Left renal pelvis (tissue), 4 donors: ENCODE measurements around the gene ACTRT2. TPM values are rescaled to one million over a fixed set of nuclear protein-coding genes. Genes with fewer than 3 reads are reported as not detected.
A peak's percentile ranks its signal among the peaks of the same experiment; 100 is the strongest.

Experiments
- DNase-seq, 4 donors: peaks; one replicate each; pipeline ENCODE4 v3.0.0-alpha.2; 2013; ENCODE audit warnings: low read depth in 4 of 4, low spot score in 3 of 4
- polyA plus RNA-seq, 4 donors: library from polyadenylated mRNA; unstranded; fragments of 120-200 nt; gene quantifications; one replicate each; pipeline ENCODE4 v1.2.1, GENCODE V29; 2013; ENCODE audit not compliant: insufficient read length in 4 of 4

Gene ACTRT2
- polyA plus RNA-seq, 4 donors, result not detected

DNA sequence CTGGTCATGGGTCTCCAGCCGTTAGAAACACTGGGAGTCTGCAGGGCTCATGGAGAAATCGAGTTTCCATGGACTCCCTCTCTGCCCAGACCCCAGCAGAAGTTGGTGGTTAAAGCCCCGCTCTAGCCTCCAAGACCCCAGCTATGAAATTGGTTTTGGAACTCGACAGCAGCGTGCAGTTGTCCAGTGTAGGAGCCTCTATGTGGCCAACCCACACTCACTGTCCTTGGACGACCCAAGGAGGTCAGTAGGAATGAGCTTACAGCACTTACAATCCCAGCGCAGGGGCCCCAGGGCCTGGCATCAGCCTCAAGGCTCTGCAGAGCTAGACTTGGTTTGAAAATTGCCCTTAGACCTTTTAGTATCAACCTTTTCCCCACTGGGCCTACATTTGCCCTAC lies 44.5 kb downstream of the ACTRT2 start:
- no peak for DNase-seq

DNA sequence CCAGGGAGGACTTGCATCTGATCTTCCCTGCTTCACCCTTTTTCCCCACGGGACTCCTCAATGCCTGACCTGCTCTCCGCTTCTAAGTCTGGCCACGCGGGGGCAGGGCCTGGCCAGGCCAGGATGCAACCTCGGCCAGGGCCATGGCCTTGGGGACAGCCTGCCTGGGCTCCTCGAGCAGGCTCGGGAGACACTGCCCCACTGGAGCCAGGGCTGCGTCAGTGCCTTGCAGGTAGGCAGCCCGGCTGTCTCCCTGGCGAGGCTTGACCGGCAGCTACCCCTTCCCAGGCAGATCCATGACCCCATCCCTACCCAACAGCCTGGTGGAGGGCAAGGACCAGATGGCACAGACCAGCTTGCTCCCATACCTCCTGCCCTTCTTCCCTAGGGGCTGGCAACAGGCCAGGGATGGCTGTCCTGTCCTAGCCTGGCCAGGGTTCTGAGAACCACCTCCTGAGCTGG lies 45.0 kb downstream of the ACTRT2 start:
- DNase-seq, result no peak

DNA sequence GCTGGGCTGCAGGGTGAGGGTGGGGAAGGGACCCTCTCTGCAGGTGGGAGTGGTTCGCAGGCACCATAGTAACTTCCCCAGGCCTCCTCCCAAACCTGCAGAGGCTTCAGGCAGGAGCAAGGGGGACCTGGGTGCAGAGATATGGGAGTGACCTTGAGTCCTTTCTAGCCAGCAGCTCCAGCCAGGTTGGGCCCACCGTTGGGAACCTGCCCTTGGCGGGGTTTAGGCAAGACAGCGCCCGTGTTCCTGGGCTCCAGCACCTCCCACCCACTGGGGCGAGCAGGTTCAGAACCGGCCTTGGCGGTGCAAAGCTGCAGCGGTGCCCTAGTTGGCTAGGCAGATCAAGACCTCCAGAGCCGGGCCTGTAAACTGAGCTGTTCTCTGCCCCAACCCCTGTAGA lies 45.6 kb downstream of the ACTRT2 start:
- no peak for DNase-seq

DNA sequence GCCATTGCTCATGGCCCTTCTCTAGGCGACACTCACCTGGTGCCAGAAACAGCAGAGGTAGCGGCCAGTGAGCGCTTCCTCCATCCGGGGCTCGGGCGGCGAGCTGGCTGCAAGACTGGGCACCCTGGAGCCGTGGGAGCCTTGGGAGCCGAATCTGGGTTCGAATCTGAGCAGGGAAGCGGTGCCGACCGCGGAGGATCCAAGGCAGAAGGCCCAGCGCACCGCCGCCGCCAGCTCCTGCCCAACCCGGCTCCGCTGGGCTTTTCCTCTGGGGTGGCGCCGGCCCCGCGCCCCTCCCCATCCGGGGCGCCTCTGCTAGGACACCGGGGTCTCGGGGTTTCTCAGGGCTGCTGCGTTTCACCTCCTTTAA lies 46.0 kb downstream of the ACTRT2 start:
- DNase-seq, result no peak

- no peak for DNase-seq
These were observed 46.6 kb downstream of the ACTRT2 start for GRCh38 chr1:3067671-3068563.

GRCh38 chr1:3068564-3069431 lies 47.5 kb downstream of the ACTRT2 start, which contains the start of gene PRDM16:
Gene PRDM16, plus strand, starts transcription at chr1:3069203. Its CDS starts 57 bp downstream, at chr1:3069260.
- DNase-seq, result no peak

DNA sequence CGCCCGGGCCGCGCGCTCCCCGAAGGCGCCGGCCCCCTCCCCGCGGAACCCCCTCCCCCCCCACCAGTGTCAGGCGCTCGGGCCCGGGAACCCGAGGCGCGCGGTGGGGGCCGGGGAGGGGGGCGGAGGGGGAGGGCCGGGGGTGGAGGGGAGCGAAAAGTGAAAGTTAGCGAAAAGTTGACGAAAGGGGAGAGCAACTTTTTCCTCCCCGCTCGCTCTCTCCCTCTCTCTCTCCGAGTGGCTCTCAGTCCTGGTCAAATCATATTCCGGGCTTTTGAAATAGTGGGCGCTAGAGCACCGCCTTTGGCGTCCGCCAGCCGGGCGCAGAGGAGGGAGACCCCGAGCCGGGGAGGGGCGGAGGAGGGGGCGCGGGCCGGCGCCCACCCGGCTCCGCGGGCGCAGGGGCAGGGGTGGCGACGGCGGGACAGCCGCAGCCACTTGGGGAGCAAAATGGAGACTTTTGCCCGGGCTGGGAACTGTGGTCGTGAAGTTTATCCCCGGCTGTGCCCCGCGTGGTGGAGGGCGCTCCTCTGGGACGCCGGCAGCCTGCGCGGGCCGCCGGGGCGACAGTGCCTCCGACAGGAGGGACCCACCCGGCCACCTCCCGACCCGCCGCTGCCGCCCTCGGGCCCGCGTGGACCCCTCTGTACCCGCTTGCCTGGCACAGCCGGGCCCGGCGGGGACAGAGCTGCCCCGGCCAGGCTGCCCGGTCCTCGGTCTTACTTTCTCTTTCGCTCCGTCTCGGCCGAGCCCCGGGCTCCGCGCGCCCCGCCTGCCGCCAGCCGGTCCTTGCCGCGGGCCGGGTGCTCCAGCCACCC lies 48.4 kb downstream of the ACTRT2 start:
- peak in 2 of 4 donors; percentile 59 to 70 for DNase-seq

DNA sequence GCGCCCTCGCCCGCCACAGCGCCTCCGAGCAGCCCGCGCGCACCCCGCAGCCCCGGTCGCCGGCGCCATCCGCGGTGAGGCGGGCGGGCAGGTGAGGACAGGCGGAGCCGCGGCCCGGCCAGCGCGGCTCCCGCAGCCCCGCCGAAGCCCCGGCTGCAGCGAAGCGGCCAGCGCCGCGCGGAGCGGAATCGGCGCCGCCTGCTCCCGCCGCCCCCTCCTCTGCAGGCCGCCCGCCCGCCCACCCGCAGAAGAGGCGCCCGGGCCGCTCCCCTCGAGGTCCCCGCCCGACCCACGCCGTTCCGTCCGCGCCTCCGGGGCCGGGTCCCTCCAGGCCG lies 49.0 kb downstream of the ACTRT2 start:
- no peak for DNase-seq

DNA sequence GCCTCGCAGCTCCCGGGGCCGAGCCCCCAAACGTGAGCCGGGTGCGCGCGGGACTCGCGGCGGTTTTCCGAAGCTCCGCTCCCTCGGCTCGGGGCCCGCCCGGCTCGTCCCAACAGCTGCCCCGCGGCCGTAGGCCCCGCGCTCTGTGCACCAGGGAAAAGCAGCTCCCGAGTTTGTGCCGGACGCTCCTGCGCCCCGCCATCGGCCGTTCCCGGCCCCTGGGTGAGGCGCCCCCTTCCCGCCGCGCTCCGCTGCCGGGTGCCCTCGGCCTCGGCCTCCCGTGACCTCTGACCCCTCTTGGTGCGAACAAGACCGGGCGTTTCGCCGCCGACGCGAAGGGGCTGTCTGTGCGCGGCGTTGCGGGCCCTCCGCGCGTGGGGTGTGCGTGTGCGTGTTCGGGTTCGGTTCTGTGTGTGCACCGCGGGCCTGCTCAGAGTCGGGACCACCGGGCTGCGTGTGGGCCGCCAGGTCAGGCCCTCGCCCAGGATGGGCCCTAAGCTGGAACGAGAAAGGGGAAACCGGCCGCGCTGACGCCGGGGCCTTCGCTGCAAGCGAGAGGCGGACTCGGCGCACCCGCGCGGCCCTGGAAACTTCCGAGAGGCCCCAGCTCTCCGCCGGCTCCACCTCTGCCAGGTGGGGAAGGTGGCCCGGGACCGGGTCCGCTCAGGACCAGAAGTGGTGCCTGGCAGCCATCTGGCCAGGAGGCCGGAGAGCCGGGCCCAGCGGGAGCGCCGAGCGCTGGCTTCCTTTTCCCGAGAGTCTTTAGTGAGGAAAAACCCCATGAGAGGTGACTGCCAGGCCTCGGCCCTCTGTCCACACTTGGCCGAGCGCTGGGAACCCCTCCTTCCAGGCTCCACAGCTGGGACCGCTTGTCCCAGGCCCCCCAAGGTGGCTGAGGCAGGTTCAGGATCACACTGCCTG lies 49.6 kb downstream of the ACTRT2 start:
- no peak for DNase-seq

DNA sequence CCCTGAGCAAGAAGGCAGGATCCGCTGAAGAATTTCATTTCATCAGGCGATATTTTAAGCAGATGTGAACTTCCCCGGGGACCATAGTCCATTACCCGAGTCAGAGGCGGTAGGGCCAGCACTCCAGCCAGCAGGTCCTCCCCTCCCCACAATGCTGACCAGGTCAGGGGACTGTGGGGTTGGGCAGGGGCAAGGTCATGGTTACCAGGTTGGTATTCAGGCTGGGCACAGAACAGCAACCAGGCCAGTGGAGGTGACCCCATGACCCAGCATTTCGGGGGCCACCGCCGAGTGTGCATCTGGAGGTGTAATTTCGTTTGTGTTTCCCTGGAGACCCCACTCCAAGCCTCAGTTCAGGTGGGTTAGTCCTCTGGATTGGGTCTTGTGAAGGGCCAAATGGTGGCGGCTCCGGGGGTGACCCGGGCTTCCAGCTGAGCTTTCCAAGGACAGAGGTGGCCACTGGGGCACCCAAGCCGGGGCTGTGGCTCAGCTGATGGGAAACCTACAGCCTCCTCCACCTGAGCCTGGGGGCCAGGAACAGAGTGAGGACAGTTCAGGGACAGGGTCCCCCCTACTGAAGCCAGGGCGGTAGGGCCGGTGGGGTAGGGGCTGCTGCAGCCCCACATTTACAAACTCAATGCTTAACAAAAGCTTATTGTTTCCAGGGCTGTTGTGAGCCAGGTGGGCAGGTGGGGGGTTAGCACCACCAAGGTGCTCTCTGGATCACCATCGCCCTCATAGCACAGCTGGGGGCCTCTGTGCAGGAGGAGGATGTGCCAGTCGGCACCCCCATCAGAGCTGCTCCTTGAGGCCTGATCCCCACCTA lies 50.5 kb downstream of the ACTRT2 start:
- DNase-seq, result no peak

Other genes starting within 250 kb of the ACTRT2 start
- 1 to 10 TPM in 2 of 4 donors, under 1 TPM in 2; 0.46 to 1.4 (median 0.89) TPM for gene TTC34, start 219.8 kb upstream of the ACTRT2 start, polyA plus RNA-seq
- 10 to 100 TPM in 1 of 4 donors, 1 to 10 TPM in 3; 1.1 to 11.1 (median 6.8) TPM for gene PRDM16, start 47.7 kb downstream of the ACTRT2 start, polyA plus RNA-seq